Stimulated activated CD4-positive, alpha-beta T cell treated with anti-CD3 and anti-CD28 coated beads, Interleukin-12 subunit alpha, Interleukin-12 subunit beta, amount 100 ng/mL, for 4 hours (primary cell): Measurements from ENCODE around the gene DGKD.
A peak's percentile ranks its signal among the peaks of the same experiment; 100 is the strongest.

Experiments
- DNase-seq: peaks from one replicate; pipeline ENCODE4 v3.0.0-alpha.2; 2020

The DGKD gene

DNA sequence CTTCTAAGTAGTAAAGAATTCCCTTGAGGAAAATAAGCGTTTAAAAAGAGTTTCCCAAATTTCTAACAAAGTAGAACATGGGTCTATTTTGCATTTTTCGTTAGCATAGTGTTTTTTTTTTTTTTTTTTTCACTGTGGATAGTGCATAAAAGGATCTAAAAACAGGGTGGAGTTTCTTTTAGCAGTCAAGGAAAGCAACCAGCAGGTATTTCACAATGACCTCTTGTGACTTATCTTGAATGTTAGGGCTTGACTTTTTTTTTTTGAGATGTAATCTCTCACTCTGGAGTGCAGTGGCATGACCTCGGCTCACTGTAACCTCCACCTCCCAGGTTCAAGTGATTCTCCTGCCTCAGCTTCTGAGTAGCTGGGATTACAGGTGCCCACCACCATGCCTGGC lies 14.9 kb upstream of the DGKD start:
- DNase-seq = no peak

DNA sequence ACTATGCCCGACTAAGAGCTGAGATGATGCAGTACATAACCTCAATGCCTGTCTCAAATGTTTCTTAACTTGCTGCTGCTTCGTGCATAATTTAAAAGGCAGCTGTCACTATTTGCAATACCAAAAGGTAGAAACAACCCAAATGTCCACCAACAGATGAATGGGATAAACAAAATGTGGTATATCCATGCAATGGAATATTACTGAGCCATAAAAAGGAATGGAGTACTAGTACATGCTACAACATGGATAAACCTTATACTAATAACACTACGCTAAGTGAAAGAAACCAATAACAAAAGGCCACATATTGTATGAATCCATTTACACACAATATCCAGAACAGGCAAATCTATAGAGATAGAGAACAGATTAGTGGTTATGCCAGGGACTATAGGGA lies 13.0 kb upstream of the DGKD start:
- DNase-seq = no peak

DNA sequence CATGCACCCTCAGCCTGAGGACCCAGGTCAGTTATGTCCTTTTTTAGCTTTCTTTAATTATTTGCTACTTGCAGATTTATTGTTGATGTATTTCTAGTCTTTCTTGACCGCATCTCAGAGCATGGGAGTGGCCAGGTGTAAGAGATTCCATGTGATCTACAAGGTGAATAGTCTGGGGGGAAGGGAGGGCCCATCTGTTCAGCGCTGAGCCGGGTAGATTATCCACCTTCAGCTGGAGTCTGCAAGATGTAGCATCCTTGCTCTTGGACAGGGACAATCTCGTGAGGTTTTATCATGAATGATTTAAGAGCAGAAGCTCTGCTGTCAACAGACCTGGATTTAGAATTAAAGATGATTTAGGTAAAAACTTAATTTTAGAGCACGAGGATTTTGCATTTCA lies 12.0 kb upstream of the DGKD start:
- no peak for DNase-seq

DNA sequence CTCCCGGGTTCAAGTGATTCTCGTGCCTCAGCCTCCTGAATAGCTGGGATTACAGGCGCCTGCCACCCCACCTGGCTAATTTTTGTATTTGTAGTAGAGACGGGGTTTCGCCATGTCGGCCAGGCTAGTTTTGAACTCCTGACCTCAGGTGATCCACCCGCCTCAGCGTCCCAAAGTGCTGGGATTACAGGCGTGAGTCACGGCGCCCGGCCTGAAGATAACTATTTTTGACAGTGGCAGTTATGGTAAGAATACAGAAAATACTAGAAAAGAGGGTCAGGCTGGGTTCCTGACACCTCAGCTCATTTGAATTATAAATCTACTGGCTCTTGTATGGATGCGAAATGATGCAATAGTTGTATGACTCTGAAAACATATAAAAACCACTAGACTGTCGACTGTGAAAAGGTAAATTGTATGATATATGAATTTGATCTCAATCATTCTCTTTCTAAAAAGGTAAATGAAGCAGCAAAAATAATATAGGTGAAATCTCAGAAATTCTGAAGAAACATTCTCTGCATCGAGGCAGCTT lies 11.1 kb upstream of the DGKD start:
- no peak for DNase-seq

DNA sequence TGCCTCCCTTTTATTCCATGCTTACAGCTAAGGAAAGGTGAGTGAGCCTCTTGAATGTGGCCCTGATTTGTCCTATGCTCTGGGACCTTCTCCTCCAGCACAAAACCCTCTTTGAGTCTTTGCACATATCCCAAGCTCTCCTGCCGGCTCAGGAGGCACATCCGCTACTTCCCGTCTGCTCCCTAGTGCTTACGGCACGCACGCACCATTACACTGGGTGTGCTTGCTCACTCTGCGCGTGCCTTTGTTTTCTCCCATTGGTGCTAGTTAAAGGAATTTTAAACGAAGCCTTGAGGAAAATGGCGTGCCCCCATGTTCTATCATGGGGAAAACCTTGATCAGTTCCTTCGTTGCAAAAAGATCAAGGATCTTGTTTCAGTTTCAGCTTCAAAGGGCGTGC lies 7.9 kb upstream of the DGKD start:
- DNase-seq = no peak

DNA sequence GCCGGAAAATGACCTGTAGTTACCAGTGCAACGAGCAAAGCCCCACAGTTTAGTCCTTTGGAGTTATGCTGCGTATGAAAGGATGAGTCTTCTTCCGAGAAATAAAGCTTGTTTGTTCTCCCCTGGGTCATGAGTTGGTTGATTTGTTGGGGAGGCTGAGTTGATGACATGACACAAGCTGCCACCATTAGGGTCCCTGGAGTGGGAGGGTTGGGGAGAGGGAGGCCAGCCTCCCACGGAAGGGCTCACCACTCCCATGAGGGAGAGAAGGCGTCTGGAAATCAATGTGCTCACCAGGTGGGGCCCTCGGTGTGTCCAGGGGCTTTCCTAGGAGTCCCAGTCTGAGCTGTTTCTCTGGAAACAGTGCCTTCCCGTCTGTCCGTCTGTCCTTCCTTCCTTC lies 7.4 kb upstream of the DGKD start:
- DNase-seq = no peak

DNA sequence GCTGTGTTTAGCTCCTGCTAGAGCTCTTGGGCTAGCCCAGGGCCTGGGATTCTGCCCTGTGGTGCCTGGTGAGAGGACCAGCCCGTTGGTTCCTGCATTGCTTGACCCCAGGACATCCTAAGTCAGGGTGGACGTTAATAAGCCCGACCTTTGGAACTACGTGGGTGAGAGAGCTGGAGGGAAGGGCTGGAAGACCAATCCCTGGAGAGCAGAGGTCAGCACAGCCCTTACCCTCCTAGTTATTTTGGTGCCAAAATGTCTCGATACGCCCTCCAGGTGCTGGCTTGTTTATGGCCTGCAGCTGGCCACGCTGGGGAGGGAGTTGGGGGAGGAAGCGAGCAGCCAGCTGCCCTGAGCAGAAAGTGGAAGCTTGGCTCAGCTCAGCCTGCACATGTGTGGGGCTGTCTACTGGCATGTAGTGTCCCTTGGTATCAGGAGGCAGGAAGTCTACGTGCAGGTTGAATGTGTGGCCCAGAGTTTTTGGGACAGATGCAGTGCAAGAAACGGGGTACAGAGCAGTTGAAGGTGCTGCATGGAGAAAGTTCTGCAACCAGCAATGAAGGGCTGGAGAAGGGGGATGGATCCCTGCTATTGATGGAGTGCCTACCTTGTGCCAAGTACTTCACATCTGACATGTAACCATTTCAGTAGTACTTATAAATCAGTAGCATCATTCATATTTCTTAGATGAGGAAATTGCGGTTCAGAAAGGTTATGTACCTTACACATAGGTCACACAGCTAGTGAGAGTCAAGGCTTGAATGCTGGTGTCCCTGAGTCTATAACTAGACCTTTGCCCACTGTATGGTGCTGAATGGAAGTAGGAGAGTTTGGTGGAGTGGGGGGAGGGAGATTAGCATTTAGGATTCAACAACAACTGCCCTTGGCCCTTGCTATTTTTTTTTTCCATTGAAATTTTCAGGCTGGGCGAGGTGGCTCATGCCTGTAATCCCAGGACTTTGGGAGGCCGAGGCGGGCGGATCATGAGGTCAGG lies 5.0 kb upstream of the DGKD start:
- no peak for DNase-seq

DNA sequence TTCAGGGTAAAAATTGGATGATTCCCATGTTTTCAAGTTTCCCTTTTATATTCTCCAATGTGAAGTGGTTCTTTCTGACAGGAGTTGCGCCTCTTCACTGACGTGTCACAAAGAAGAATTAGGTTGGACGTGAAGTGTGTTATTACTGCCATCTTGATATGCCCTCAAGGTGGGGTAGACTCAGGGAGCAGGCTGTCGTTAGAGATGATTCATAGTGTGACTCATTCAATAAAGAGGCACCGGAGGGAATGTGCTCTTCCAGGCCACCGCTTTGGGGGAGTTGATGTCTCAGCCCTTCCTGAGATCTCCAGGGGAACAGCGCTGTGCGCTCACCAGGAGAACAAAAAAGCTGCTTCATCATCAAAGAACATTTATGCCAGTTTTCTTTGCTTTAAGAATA lies 3.6 kb upstream of the DGKD start:
- peak; percentile 21 for DNase-seq

DNA sequence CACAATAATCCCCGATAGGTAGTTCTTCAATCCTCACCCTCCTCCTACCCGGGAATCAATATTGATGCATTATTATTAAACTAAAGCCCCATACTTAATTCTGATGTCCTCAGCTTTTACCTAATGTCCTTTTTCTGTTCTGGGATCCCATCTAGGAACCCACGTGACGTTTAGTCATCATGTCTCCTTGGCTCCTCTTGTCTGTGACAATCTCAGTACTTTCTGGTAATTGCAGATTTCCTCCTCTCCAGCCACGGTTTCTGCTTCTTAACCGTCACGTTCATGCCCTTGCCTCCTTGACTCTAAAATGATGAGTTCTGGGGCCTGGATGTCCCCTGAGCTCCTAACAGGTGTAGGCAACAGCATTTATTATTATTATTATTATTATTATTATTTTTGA lies 2.9 kb upstream of the DGKD start:
- DNase-seq = no peak

DNA sequence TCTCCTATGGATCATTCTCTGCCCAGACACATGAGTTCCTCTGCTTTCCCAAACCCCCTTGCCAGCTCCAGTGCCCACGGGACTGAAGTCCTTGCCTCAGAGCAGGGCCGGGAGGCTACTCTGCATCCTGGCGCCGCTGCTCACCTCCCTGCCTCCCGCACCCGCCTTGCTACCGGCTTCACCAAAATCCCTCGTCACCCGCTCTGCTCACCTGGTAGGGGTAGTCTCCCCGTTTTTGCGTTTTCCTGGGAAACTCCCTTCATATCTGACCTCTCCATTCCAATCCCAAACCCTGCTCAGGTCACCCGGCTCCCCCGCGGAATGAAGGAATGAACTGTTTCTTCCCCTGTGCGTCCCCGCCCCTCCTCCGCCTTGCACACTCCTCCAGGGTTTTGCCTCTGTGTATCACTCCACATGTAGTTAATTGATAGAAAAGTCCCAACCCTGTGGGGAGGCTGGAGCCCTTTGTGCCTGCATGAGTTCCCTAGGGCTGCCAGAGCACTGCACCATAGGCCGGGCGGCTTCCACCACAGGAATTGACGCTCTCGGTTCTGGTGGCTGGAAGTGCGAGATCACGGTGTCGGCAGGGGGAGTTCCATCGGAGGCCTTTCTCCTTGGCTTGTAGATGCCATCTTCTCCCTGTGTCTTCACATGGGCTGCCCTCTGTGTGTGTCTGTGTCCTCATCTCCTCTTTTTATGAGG lies 2.0 kb upstream of the DGKD start:
- DNase-seq = no peak

DNA sequence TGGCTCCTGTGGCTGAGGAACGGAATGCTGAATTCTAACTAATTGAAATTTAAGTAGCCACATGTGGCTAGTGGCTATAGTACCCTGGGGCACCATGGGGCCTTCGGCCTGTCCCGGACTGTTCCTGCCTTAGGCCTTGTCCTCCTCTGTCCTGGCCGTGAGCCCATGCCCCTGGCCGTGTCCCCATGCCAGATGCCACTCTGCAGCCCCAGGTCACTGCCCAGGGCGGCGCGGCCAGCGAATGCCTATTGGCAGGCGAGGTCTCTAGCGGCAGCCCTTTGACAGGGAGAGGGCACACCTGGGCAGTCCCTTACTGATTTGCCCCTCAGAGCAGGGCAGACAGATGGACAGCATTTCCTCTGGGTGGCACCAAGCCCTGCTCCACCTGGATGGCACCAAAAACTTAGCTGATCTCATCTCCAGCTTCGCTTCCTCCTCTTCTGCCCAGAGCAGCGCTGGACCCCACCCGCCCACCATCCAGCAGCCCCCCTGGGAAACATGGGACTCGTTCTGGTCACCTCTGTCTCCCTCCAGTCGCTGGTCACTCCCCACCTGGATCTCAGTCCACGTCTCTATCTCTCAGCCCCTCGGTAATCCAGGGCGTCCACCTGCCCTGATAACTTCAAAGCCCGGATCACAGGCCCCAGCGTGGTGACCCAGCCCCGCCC lies 1.1 kb upstream of the DGKD start:
- DNase-seq = no peak

DNA sequence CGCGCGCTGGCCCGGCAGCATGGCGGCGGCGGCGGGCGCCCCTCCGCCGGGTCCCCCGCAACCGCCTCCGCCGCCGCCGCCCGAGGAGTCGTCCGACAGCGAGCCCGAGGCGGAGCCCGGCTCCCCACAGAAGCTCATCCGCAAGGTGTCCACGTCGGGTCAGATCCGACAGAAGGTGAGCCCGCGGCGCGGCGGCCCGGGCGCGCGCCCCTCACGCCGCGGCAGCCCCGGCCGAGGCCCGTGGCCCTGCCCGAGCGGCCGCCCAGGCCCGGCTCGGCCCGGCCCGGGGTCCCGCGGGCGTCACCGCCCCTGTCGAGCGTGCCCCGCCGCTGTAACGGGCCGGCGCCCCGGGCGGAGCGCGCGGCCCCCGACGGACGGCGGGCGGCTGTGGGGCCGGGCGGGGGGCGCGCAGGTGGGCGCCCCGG lies 218 bp downstream of the DGKD start:
- DNase-seq = no peak

DNA sequence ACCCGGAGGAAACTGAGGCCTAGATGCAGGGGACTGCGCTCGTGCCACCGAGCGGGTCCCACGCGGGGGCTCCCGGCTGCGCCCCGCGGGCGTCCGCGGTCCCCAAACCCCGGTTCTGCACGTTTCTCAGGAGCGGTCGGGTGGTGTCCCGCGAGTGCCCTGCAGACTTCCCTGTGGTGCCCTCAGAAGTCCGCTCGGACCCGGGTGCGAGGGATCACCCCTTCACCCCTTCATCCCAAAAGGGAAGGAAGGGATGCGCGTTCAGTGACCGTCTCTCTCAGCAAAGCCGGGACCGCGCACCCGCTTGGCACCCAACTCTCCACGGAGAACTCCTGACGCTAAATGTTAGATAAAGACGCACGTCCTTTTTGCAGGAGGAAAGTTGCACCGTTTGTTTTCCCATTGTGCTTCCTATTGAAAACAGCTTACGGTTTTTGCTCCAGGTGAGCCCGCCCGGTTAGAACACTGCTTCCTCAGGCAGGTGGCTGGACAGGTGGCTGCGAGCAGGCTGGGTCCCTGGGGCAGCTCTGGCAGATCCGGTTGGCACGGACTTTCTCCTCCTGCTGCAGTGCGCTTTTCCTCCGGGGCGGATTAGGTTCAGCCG lies 779 bp downstream of the DGKD start:
- no peak for DNase-seq

DNA sequence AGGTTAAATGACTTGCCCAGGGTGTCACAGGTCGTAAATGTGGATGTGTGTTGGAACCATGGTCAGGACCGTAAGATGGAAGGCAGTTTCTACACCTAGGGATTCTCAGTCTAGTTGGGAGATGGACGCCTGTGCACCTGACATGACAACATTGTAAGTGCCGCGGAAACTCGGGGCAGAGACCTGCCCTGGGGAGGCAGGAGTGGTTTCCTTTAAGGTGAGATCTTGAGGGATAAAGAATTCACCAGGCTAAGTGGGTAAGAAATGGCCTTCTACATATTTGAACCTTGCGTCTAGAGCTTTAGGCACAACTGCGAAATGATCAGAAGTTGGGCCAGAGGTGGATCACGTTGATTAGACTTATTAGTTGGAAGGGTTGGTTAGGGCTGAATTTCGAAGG lies 1.6 kb downstream of the DGKD start:
- DNase-seq = no peak

DNA sequence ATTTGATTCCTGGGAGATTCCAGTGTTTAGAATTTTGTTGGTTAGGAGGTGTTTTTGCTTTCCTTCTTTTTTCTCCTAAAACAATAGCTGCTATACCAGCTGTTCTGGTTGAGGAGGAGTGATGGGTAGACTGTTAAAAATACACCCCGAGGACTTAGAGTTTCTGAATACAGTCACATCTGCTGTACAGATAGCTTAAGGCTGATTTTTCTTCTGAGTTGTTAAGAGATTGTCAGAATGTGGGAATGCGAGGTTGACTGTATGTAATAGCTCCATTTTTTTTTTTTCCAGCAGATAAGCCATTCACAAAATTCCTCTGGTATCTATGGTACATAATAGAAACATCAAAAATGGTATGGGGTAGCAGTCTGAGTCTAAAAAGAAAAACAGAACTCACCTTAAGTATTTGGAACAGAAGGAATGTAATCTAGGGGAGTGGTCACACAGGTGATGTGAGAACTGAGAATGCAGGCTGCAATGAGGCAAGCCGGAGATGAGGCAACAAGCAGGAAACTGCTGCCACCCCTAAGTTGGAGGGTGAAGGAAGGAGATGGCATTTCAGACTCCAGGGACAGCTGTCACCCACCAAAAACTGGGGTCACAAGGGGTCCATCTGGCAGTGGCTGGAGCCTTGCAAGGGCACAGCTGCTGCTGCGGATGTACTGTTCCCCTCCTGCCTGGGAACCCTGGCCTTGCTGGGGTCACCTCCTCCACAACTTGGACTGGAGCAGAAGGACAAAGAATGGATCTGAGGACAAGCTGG lies 2.4 kb downstream of the DGKD start:
- no peak for DNase-seq

DNA sequence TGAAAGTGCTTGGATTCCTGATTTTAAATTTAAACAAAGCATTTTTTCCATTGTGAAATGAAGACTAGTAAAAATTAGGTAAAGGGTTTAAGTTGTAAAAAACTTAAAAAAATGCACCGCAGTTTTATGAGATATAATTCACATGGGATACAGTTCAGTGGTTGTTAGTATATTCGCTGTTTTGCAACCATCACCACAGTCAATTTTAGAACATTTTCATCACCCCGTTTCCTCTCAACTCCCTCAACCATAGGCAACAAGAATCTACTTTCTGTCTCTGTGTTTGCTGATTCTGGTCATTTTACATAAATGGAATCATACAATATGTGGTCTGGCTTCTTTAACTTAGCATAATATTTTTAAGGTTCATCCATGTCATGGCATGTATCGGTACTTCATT lies 4.0 kb downstream of the DGKD start:
- DNase-seq = no peak

DNA sequence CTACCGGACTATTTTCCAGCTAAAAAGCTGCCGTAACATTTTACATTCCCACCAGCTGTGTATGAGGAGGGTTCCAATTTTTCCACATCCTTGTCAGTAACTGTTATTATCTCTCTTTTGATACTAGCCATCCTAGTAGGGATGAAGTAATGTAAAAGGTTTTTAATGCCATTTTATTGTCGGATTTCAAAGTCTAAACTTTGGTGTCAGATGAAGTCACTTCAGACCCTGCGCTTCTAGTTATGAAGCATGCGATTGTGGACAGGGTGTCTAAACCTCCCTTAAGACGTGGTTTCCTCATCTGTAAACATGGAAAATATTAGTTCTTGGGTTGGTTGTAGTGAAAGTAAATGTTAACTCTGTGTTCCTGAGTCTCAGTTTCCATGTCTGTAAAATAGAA lies 4.7 kb downstream of the DGKD start:
- DNase-seq = no peak

DNA sequence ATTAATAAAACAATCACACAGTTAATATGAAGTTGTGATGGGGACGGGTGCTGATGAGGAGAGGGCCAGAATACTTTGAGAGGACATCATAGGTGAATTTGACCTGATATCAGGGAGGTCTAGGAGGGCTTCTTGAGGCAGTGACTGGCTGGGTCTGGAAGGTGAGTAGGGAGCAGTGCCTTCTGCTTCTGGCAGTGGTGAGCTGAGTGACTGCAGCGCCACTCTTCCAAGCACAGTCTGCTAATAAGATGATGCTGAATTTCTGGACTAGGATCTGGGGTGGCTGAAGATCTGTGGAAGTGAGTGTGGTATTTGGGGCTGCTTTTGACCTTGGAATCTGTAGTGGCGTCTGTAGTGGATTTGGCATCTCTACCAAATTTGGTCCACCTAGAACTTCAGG lies 5.5 kb downstream of the DGKD start:
- no peak for DNase-seq

DNA sequence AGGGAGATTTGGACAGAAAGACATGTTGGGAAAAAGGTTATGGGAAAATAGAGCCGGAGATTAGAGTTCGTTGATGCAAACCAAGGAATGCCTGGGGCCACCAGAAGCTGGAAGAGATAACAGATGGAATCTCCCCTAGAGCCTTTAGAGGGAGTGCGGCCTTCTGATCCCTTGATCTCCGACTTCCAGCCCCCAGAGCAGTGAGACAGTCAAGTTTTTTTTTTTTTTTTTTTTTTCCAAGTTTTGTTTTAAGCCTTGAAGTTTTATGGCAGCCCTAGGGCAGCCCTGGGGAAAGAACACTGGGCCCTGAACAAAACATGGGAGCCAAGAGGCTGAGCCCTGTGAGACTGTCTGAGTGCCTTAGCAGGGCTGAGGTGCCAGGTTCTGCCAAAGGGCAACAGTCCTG lies 6.5 kb downstream of the DGKD start:
- DNase-seq = no peak

DNA sequence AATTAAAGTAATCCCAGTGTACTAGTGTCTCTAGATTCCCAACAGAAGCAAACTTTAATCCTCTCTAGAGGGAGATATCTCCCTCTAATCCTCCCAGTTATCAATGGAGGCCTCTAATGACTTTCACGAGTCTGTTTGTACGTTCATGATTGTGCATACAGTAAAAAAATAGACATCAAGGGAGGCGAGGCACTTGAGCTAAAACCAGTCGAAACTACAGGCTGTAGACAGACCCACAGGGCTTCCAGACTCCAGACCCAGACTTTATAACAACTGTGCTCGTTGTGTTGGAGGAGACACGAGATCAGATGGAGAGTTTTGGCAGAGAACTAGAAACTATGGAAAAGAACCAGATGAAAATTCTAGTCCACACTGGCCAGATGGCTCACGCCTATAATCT lies 7.0 kb downstream of the DGKD start:
- no peak for DNase-seq

DNA sequence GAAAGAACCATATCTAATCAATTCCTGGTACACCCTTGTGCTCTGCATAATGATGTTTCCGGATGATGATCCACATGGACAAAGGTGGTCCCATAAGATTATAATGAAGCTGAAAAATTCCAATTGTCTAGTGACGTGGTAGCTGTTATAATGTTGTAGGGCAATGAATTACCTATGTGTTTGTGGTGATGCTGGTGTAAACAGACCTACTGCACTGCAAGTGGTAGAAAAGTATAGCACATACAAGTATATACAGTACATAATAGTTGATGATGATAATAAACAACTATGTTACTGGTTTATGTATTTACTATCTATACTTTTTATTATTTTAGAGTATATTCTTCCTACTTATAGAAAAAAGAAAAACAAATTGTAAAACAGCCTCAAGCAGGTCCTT lies 8.4 kb downstream of the DGKD start:
- DNase-seq = no peak

DNA sequence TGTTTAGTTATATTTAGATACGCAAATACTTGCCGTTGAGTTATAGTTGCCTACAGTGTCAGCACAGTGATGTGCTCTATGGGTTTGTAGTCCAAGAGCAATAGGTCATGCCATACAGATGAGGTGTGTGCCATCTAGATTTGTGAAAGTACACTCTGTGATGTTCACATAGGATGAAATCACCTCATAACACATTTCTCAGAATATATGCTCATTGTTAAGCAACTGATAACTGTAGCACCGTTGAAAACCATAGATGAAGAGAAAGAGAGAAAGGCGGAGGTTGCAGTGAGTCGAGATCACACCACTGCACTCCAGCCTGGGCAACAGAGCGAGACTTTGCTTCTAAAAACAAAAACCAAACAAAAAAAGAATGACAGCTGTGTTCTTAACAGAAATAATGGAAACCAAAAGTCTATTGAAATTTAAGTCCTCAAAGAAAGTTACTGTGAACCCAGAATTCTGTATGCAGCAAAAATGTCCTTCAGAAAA lies 9.5 kb downstream of the DGKD start:
- DNase-seq = no peak
